HG03175 (cell line): ENCODE data around the gene MLC1.
"Not testable (repeated sequence)": the region's sequence is repeated elsewhere in the genome, so short reads cannot be mapped to it uniquely, and the experiment has no call there.

ENCODE experiments used
- ATAC-seq: cut with Tn5 transposase; IDR thresholded peaks from one replicate; pipeline ENCODE4 v1.9.1; 2021; ENCODE audit warnings: mild to moderate bottlenecking, moderate library complexity; ENCODE audit not compliant: unreplicated experiment

Gene MLC1

DNA sequence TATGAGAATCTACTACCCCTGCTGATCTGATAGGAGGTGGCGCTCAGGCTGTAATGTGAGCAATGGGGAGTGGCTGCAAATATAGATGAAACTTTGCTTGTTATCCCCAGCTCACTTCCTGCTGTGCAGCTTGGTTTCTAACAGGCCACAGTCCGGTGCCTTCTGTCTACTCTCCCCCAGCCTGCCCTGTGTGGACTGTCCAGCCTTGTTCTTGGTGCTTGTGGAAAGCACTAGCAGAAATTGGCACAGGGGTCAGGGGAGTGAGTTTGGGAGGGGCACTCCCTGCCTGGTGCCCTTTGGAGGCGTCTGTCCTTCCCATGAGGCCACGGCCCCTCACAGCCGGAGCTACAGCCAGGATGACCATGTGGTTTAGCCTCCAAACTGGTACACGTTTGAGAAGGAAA is 18.9 kb upstream of the MLC1 start:
- no peak for ATAC-seq

DNA sequence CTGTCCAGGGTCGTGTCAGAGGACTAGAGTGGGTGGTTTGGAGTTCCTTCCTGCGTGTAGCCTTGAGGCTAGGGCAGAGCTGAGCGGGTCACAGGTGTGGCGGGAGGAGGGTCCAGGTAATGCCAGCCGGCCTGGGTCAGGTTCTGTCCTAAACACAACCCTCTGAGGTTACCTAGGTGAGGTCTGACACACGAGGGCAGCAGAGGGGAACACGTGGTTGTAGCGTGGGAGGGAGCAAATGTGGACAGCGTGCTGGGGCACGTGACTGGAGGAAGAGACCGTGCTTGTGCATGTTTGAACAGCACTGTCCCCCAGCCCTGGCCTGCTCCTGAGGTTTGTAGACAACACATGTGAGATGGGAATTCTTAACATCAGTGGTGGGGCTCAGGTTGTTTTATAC is 17.7 kb upstream of the MLC1 start:
- ATAC-seq = no peak

DNA sequence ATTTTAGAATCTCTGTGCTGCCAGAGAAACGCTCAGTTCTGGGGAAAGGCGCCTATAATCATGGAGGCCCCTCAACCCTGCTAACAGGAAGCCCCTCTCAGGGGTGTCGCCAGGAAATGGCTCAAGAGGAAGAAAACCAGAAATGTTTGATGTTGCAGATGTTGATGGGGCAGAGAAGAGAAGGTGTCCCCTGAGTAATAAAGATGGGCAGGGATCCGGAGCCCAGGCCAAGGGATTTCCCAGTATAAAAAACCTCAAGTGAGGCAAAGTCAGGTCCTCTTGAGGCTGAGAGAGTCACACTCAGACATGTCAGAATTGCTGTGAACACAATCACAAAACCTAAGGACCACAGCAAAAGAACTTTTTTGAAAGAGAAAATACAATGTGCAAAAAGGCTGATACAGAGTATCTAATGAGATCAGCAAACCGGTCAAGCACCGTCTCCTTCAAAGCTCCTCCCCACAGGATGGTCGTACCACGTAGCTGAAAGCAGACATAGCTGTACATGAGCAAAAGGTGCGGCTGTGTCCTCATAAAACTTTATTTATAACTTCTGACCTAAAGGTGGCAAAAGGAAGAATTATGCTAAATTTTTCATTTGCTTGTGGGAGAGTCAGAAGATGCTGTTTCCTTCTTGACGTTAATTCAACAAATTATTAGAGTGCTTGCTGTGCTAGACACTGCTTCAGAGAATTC is 16.8 kb upstream of the MLC1 start:
- no peak for ATAC-seq

DNA sequence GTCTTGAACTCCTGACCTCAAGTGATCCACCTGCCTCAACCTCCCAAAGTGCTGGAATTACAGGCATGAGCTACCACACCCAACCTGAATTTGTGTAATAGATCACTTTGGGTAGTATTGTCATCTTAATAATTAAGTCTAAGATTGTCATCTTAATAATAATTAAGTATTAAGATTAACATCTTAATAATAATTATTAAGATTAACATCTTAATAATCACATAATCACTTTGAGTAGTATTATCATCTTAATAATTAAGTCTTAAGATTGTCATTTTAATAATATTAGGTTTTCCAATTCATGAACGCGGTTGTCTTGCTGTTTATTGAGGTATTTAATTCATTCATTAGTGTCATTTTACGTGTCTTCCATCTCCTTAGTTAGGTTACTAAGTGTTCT is 12.8 kb upstream of the MLC1 start:
- no peak for ATAC-seq

DNA sequence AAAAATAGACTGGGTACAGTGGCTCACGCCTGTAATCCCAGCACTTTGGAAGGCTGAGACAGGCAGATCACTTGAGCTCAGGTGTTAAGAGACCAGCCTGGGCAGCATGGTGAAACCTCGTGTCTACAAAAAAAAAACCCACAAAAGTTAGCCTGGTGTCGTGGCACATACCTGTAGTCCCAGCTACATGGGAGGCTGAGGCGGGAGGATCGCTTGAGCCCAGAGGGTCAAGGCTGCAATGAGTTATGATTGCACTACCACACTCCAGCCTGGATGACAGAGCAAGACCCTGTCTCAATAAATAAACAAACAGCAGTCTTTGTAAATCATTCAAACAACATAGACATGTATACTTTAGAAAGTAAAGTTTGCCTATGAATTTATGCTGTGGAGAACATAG is 7.1 kb upstream of the MLC1 start:
- ATAC-seq = no peak

DNA sequence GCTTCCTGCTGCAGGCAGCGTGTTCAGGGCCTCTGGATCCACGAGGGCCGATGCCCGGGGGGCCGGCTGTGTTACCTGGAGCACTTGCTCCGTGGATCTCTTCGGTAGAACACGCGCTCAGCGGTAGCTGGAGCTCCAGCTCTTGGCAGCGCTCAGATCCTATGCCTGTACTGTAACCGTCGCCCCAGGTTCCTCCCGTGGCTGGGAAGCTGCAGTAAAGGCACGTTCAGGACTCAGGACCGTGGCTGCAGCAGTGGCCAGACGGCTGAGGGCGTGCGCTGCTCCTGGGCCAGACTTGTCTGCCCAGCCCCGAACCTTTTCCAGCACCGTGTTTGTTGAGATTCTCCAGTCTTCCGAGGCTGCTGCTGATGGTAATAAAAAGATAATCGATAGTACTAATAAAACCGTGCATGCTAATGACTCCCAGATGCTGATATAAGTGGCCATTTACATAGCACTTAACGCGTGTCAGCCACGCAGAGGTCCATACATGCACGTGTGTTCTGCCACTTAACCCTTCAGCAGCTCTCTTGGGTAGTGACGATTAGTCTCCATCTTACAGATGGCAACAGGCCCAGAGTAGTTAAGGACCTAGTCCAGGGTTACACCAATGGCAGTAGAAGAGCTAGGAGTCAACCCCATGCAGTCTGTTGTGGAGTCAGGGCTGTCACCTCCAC is 6.0 kb upstream of the MLC1 start:
- no peak for ATAC-seq

DNA sequence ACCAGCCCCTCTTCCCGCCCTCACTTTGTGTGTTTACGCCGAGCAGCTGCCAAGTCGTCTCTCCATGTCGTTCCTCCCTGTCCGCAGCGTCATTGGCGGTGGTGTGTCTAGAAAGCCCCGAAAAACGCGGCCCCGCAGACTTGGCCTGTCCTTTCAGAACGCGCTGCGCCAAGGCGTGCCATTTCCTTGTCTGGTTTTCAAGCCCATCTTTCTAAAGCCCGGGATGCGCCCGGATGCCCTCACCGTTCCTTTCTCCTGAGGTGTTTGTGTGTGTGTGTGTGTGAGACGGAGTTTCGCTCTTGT is 5.1 kb upstream of the MLC1 start:
- ATAC-seq = no peak

DNA sequence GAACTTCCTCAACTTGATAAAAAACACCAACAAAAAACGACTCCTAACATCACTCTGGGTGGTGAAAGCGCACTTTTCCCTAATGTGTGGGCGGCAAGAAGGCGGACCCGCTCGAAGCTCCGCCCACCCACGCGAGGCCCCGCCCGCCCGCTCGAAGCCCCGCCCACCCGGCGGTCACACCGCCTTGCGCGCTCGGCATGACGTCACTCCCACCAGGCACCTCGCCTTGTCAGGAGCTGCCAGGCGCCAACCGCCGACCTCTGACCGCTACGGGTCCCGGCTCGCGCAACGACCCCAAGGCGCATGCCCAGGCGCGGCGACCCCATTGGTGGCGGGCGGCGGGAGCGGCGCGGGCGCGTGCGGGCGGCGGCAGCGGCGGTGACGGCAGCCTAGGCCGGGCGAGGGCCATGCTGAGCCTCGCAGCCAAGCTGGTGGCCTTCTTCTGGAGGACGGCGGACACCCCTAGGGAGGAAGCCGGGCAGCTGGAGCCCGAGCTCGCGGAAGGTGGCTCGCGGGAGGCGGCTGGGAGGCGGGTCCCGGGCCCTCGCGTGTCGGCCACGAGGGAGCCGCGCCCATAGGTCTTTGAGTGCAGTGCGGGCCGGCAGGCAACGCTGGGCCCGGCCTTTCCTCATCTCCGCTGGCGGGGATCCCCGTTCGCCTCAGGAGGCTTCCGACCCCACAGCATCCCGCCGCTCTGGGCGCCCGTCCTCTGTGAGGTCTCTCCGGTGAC is 4.6 kb upstream of the MLC1 start, which contains the start of gene MOV10L1:
Gene MOV10L1 (plus strand): TSS at position 325 of the 730 bp plus-strand sequence. CDS start 83 bp downstream, at position 408.
- ATAC-seq = no peak

DNA sequence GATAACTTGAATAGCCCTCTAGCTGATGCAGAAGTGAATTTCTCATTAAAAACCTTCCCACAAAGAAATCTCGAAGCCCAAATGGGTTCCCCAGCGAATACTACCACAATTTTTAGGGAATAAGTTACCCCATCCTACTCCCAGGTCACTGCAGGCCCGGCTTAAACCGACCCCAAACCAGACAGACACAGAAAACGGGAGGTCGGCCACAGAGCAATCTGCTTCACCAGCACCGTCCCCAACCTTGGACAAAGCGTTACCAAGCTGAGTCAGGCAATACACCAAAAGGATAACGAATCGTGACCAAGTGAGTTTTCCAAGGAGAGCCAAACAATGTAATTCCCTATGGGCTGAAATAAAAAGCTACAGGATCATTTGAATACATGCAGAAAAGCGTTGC is 4.0 kb upstream of the MLC1 start:
- no peak for ATAC-seq

DNA sequence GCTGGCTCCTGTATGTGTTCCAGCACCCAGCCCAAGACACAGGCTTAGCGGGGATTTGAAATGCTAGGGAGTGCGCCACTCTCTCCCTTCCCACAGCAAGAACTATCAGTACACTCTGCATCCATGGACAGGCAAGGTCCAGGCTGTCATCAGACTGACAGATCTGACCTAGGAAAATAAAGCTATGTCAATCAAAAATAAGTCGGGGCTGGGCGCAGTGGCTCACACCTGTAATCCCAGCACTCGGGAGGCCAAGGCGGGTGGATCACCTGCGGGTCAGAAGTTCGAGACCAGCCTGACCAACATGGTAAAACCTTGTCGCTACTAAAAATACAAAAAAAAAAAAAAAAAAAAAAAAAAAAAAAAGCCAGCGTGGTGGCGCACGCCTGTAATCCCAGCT is 2.9 kb upstream of the MLC1 start:
- no peak for ATAC-seq

DNA sequence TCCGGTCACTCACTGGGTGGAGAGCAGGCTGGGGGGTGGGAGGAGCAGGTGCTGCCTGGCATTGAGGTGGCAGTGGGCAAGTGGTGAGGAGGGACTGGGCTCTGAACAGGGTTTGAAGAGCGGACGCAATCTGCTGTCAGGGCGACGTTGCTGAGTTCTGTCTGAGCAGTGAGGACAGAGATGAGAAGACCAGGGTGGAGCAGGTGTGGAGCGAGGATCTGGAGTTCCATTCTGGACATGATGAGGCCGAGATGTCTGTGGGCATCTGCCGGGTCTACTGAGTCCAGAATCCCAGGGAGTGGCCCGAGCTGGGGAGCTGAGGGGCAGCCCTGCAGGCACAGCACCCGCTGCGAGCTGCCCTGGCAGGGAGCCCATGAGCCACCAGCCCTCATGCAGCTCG is 2.4 kb upstream of the MLC1 start:
- ATAC-seq = no peak

DNA sequence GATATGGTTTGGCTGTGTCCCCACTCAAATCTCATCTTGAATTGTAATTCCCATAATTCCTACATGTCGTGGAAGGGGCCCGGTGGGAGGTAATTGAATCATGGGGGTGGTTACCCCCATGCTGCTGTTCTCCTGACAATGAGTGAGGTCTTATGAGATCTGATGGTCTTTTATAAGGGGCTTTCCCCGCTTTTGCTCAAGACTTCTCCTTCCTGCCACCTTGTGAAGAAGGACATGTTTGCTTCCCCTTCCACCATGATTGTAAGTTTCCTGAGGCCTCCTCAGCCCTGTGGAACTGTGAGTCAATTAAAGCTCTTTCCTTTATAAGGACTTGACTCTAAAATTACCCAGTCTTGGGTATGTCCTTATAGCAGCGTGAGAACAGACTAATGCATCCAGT is 1.7 kb upstream of the MLC1 start:
- not testable (repeated sequence) for ATAC-seq

DNA sequence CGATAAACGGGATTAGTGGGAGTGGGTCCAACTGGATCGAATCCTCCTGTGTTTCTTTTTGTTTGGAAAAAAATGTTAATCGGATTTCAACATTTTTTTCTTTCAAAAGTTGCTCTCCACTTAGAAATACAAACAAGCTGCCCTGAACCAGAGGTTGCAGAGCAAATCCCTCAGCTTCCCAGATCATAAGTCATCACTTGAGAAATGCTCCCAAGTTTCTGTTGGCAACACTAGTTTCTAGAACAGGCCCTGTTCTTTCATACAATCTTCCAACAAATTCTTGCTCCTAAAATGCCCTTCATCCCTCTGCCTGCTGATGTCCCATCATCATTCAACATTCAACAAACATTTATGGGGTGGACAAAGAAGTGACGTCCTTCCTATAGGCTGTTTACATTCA is 1.3 kb upstream of the MLC1 start:
- ATAC-seq = no peak

DNA sequence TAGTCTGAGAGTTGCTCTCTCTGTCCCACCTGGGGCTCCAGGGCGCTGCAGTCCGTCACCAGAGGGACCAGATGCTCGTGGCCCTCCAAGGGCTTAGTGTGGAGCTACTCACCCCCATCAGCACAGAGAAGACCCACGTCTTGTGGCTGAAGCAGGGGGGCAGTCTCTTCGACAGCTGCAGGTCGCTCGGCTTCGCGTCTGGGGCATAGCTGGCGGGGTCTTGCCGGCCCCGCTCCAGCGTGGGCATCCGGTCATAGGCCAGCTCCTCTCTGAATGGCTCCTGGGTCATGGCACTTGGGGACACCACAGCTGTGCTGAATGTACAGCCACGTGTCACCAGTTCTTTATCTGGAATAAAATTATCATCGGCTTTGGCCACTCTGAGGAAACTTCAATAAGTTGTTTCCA is 608 bp downstream of the MLC1 start:
- no peak for ATAC-seq

DNA sequence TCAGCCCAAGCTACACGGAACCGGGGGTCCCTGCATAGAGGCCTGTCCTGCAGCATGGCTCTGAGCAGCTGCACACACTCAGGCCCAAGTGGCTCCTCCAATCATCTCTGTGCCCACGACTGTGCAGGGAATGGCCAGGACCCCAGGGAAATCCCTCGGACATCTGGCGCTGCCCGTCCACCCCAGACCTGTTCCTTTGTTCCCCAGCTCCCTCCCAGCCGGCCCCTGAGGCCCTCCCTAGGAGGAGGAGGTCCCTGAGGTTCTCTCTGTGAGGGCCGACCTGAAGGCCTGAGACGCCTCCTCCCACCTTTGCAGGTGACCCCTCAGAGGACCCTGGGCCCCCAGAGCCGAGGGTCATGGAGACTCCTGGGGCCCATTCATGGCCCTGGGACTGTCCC is 1.1 kb downstream of the MLC1 start:
- ATAC-seq = no peak

DNA sequence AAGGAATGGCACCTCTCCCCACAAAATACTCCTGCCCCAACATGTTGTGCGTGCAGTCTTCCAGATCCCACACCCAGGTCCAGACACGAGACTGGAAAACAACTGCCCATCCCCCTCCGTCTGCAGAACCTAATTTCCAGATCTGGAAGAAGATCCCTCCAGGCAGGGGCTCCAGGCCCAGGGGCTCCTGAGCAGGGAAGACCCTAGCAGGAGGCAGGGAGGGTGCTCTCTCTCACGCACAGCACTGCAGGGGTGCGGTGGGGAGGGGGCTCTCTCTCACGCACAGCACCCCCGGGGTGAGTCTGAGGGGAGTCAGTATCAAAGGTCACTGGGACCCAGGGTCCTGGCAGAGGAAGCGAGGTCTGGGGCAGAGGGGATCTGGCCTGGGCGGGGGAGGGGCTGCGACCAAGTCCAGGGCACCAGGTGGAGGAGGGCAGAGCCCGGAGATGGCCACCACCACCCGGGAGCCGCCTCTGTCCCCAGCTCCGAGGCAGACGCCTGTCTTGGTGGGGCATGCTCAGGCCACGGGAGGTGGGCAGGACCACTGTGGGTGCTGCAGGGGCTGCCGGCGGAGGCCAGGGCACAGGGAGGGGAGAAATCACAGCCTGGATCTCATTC is 1.7 kb downstream of the MLC1 start:
- ATAC-seq = no peak

DNA sequence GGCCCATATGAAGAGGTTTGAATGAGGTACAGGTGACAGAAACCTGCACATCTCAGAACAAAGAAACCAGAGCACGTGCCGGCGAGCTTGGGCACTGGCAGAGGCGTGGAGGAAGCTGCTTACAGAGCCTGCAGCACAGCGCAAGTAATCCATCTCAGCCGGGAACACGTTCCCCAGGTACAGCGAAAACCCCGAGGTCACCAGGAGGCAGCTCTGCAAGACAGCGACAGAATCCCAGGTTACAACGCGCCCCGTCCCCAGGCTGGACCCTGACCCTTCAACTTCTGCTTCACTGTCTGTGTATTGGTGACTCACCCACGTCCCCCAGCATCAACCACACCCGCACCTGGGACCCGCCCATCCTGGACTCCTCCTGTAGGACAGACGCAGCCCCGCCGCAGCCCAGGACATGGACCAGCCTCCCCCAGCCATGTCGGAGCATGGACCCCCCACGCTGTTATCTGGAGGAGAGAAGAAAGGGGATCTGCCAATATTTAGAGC is 2.2 kb downstream of the MLC1 start:
- no peak for ATAC-seq

DNA sequence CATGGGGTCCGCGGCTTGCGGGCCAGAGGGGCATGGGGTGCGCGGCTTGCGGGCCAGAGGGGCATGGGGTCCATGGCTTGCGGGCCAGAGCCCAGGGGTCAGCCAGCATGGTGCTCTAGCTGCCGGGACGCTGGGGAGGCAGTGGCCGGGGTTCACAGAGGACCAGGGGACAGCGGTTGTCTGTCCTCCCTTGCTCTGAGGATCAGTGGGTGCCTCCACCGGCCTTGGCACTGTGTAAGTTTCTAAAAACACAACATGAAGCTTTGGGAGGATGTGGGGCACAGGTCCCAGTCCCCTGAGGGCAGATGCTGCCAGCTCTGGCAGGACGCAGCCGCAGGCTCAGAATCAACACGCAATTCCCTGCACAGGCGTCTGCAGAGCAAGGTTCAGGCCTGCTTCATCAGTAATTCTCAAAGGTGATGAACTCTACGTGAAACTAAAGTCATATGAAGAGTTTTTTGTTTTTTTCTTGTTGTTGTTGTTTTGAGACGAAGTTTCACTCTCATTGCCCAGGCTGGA is 3.0 kb downstream of the MLC1 start:
- no peak for ATAC-seq

DNA sequence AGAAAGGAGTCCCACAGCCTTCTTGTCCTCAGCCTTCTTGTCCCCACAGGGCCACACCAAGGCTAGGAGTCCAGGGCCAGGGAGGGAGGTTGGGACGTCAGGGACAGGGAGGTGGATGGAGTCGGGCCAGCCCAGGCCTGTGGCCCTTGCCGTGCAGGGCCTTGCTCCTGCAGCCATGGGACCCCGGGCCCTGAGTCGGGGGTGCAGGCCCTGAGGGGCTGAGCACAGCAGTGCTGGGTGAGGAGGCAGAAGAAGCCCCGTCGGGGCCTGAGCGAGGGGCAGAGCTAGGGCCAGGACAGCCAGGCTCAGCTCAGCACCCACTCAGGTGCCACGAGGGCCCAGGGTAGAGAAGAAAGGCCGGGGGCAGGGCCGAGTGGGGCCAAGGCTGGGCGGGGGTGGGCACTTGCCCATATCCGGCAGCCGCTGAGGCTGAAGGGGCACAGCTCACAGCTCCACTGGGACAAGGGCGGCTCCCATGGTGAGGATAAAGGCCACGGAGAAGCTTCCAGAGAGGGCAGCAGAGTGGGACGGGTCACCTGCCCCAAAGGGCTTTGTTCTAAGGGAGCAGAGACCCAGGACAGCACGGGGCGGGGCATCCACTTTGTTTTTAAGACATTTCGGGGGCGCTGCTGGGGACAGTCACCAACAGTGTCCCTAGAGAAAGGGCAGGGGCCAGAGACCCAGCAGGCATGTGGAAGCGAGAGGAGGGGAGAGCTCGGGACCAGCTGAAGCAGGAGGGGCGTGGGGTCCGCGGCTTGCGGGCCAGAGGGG is 3.6 kb downstream of the MLC1 start:
- ATAC-seq = no peak

DNA sequence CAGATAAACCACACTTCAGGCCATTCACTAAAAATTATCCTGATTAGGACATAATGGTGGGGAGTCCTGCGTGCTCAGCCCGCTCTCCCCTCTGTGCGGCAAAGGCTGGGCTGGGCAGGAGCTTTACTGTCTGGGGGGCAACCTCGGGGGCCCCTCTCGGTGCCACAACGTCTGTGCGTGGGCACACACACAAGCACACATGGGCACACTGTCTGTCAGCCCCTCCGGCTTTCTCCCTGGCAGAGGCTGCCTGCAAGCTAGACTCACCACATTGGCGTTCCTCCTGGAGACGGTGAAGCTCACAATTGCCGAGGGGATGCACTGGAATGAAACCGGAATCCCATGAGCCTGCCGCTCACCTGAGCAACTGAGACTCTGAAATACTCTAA is 5.2 kb downstream of the MLC1 start:
- ATAC-seq = no peak

DNA sequence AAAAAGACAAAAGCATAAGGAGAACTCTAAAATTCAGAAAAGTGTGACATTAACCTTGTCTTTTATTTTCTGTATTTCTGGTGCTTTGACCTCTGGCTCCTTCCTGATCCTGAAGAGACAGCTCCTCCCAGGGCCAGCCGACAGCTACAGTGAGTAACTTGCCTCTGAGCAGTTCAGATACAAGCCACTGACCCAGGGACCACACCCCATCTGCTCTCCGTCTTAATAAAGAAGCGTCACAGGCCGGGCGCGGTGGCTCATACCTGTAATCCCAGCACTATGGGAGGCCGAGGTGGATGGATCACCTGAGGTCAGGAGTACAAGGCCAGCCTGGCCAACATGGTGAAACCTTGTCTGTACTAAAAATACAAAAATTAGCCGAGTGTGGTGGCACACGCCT is 6.5 kb downstream of the MLC1 start:
- no peak for ATAC-seq
